H1 (cell line): ENCODE data around the gene KLF6.

Experiments used
- CTCF ChIP-seq, 3 experiments: IDR thresholded peaks; 1 replicate in 2 of 3; 2 replicates in 1 of 3; pipeline versions ENCODE4 v1.5.1 to v1.6.1; 2011; ENCODE audit warnings: low read length in 3 of 3, mild to moderate bottlenecking in 3 of 3, inconsistent platforms in 2 of 3, low read depth in 1 of 3, moderate library complexity in 1 of 3; ENCODE audit not compliant: insufficient read depth in 1 of 3; ENCODE audit errors: control extremely low read depth in 1 of 3
- EGR1 ChIP-seq: IDR thresholded peaks from 2 replicates; pipeline ENCODE4 v1.6.1; 2011; ENCODE audit warnings: low read depth, low read length, borderline replicate concordance
- EP300 ChIP-seq, 2 experiments: IDR thresholded peaks; 1 replicate in 1 of 2; 2 replicates in 1 of 2; pipeline ENCODE4 v1.6.1; 2011 to 2012; ENCODE audit warnings: low read depth in 2 of 2, low read length in 2 of 2, mild to moderate bottlenecking in 2 of 2, borderline replicate concordance in 1 of 2, inconsistent platforms in 1 of 2, moderate library complexity in 1 of 2
- JUN ChIP-seq: IDR thresholded peaks from 2 replicates; pipeline ENCODE4 v1.6.1; 2011; ENCODE audit warnings: low read depth, mild to moderate bottlenecking, improper control_type of control experiment, low read length
- JUND ChIP-seq: IDR thresholded peaks from 2 replicates; pipeline ENCODE4 v1.6.1; 2011; ENCODE audit warnings: mild to moderate bottlenecking, improper control_type of control experiment, low read length
- MAFK ChIP-seq: IDR thresholded peaks from 2 replicates; pipeline ENCODE4 v1.6.1; 2012; ENCODE audit warnings: low read depth, mild to moderate bottlenecking, improper control_type of control experiment, low read length
- MAX ChIP-seq: IDR thresholded peaks from 2 replicates; pipeline ENCODE4 v1.6.1; 2012; ENCODE audit warnings: inconsistent platforms
- POLR2AphosphoS5 ChIP-seq: IDR thresholded peaks from 2 replicates; pipeline ENCODE4 v1.6.1; 2011; ENCODE audit warnings: low read depth, low read length
- TCF12 ChIP-seq: IDR thresholded peaks from 2 replicates; pipeline ENCODE4 v1.6.1; 2011; ENCODE audit warnings: low read depth, mild to moderate bottlenecking, low read length

- TF ChIP-seq EGR1 = no peak
- no peak for TF ChIP-seq CTCF (IDR thresholded peaks at IDR 0.05; ENCODE audit: control extremely low read depth in 1 of 3, insufficient read depth in 1 of 3, low read depth in 1 of 3, low read length in 3 of 3)
- TF ChIP-seq MAFK = no peak
- no peak for TF ChIP-seq JUN
- TF ChIP-seq JUND = no peak
- no peak for TF ChIP-seq EP300 (IDR thresholded peaks at IDR 0.05; ENCODE audit: borderline replicate concordance in 1 of 2, low read depth in 2 of 2, low read length in 2 of 2)
- TF ChIP-seq MAX = no peak
- no peak for TF ChIP-seq TCF12
- TF ChIP-seq POLR2AphosphoS5 = no peak
Measured at GRCh38 chr10:3769556-3769955, 15.5 kb downstream of the KLF6 start.
